GM18873 (cell line): ENCODE measurements around the gene CDH23.

ENCODE experiments used
- ATAC-seq: cut with Tn5 transposase; IDR thresholded peaks from one replicate; pipeline ENCODE4 v1.9.1; 2021; ENCODE audit warnings: mild to moderate bottlenecking, moderate library complexity, moderate number of reproducible peaks; ENCODE audit not compliant: unreplicated experiment, low FRiP score

The CDH23 gene

GRCh38 chr10:71549766-71550533 is 153.2 kb downstream of the CDH23 start:
- ATAC-seq: no peak

- ATAC-seq: no peak
Measured at GRCh38 chr10:71550628-71551027, 153.9 kb downstream of the CDH23 start.

- ATAC-seq: no peak
Measured at GRCh38 chr10:71551970-71552369, 155.2 kb downstream of the CDH23 start.

GRCh38 chr10:71553432-71553831 is 156.7 kb downstream of the CDH23 start:
- no peak for ATAC-seq

GRCh38 chr10:71554671-71555070 is 158.0 kb downstream of the CDH23 start:
- no peak for ATAC-seq

GRCh38 chr10:71555087-71555723 is 158.5 kb downstream of the CDH23 start:
- no peak for ATAC-seq

GRCh38 chr10:71555724-71556119 is 159.0 kb downstream of the CDH23 start:
- ATAC-seq: no peak

- ATAC-seq: no peak
Measured at GRCh38 chr10:71558991-71559390, 162.3 kb downstream of the CDH23 start.

- no peak for ATAC-seq
Measured at GRCh38 chr10:71561003-71561574, 164.4 kb downstream of the CDH23 start.

- no peak for ATAC-seq
Measured at GRCh38 chr10:71562181-71562580, 165.5 kb downstream of the CDH23 start.

GRCh38 chr10:71562904-71563303 is 166.2 kb downstream of the CDH23 start:
- no peak for ATAC-seq

GRCh38 chr10:71564194-71564820 is 167.6 kb downstream of the CDH23 start:
- no peak for ATAC-seq

- no peak for ATAC-seq
Measured at GRCh38 chr10:71565284-71566000, 168.7 kb downstream of the CDH23 start.

GRCh38 chr10:71567006-71567405 is 170.3 kb downstream of the CDH23 start:
- ATAC-seq: no peak

- no peak for ATAC-seq
Measured at GRCh38 chr10:71568896-71569492, 172.3 kb downstream of the CDH23 start.

- ATAC-seq: no peak
Measured at GRCh38 chr10:71569775-71570588, 173.3 kb downstream of the CDH23 start.

- no peak for ATAC-seq
Measured at GRCh38 chr10:71571460-71572175, 174.9 kb downstream of the CDH23 start.

GRCh38 chr10:71572962-71573361 is 176.2 kb downstream of the CDH23 start:
- ATAC-seq: no peak
